Trophoblast cell (in vitro differentiated cells and primary cell): ENCODE data around the gene BDKRB2.
A peak's percentile ranks its signal among the peaks of the same experiment; 100 is the strongest.

ENCODE experiments used
- DNase-seq, 2 donors: peaks; one replicate each; pipeline ENCODE4 v3.0.0-alpha.2; 2016
- H2AFZ ChIP-seq: 2 replicates; pipeline ENCODE4 v1.6.1; 2013; ENCODE audit warnings: low read length, moderate library complexity, mild to moderate bottlenecking; ENCODE audit not compliant: insufficient read depth, poor library complexity
- H2AK5ac ChIP-seq: 2 replicates; pipeline ENCODE4 v1.6.1; 2013; ENCODE audit warnings: mild to moderate bottlenecking, low read length
- H2BK120ac ChIP-seq: 2 replicates; pipeline ENCODE4 v1.6.1; 2013; ENCODE audit warnings: low read length, mild to moderate bottlenecking, moderate library complexity; ENCODE audit not compliant: insufficient read depth, poor library complexity
- H2BK12ac ChIP-seq: 2 replicates; pipeline ENCODE4 v1.6.1; 2013; ENCODE audit warnings: mild to moderate bottlenecking, low read length, moderate library complexity
- H2BK5ac ChIP-seq: 2 replicates; pipeline ENCODE4 v1.6.1; 2013; ENCODE audit warnings: low read length, low read depth, moderate library complexity, mild to moderate bottlenecking; ENCODE audit not compliant: poor library complexity
- H3K14ac ChIP-seq: 2 replicates; pipeline ENCODE4 v1.6.1; 2013; ENCODE audit warnings: mild to moderate bottlenecking, low read length
- H3K18ac ChIP-seq: 2 replicates; pipeline ENCODE4 v1.6.1; 2013; ENCODE audit warnings: mild to moderate bottlenecking, low read length
- H3K23ac ChIP-seq: 2 replicates; pipeline ENCODE4 v1.6.1; 2013; ENCODE audit warnings: low read length
- H3K27ac ChIP-seq: 2 replicates; pipeline ENCODE4 v1.5.1; 2013; ENCODE audit warnings: low read depth, mild to moderate bottlenecking, inconsistent platforms, low read length, moderate library complexity
- H3K27me3 ChIP-seq: 2 replicates; pipeline ENCODE4 v1.6.1; 2013; ENCODE audit warnings: inconsistent platforms, mild to moderate bottlenecking, low read length, moderate library complexity; ENCODE audit not compliant: insufficient read depth
- H3K36me3 ChIP-seq, 2 experiments: 1 replicate in 1 of 2; 2 replicates in 1 of 2; pipeline ENCODE4 v1.6.1; 2013; ENCODE audit warnings: low read length in 2 of 2, mild to moderate bottlenecking in 2 of 2, moderate library complexity in 1 of 2; ENCODE audit not compliant: insufficient read depth in 2 of 2, control insufficient read depth in 1 of 2
- H3K4ac ChIP-seq: 2 replicates; pipeline ENCODE4 v1.6.1; 2013; ENCODE audit warnings: low read depth, mild to moderate bottlenecking, low read length, moderate library complexity
- H3K4me1 ChIP-seq, 2 experiments: 1 replicate in 1 of 2; 2 replicates in 1 of 2; pipeline ENCODE4 v1.6.1; 2013; ENCODE audit warnings: low read length in 2 of 2, mild to moderate bottlenecking in 2 of 2, moderate library complexity in 1 of 2; ENCODE audit not compliant: insufficient read depth in 2 of 2, control insufficient read depth in 1 of 2
- H3K4me2 ChIP-seq: 2 replicates; pipeline ENCODE4 v1.6.1; 2013; ENCODE audit warnings: inconsistent platforms, mild to moderate bottlenecking, low read length, moderate library complexity
- H3K4me3 ChIP-seq: 2 replicates; pipeline ENCODE4 v1.5.1; 2013; ENCODE audit warnings: mild to moderate bottlenecking, low read depth, low read length, inconsistent platforms
- H3K79me1 ChIP-seq: one replicate; pipeline ENCODE4 v1.6.1; 2013; ENCODE audit warnings: low read length
- H3K79me2 ChIP-seq: 2 replicates; pipeline ENCODE4 v1.6.1; 2013; ENCODE audit warnings: low read length, mild to moderate bottlenecking; ENCODE audit not compliant: control insufficient read depth, insufficient read depth, poor library complexity
- H3K9ac ChIP-seq: 2 replicates; pipeline ENCODE4 v1.6.1; 2013; ENCODE audit warnings: mild to moderate bottlenecking, low read length
- H3K9me3 ChIP-seq: 2 replicates; pipeline ENCODE4 v1.6.1; 2013; ENCODE audit warnings: low read depth, mild to moderate bottlenecking, control low read depth, inconsistent platforms, low read length; ENCODE audit not compliant: insufficient read depth
- H4K12ac ChIP-seq: 2 replicates; pipeline ENCODE4 v1.6.1; 2013; ENCODE audit warnings: low read depth, mild to moderate bottlenecking, low read length, moderate library complexity
- H4K8ac ChIP-seq: 2 replicates; pipeline ENCODE4 v1.6.1; 2013; ENCODE audit warnings: low read depth, mild to moderate bottlenecking, low read length, moderate library complexity
- H4K91ac ChIP-seq: one replicate; pipeline ENCODE4 v1.6.1; 2013; ENCODE audit warnings: low read depth, mild to moderate bottlenecking, low read length, moderate library complexity
- WGBS: extraction: QIAGEN DNeasy Blood & Tissue Kit; methylation state at CpG from one replicate; pipeline ENCODE4 v1.1.7; 2013; ENCODE audit warnings: missing lambda C conversion rate; ENCODE audit not compliant: insufficient read length, insufficient coverage; ENCODE audit errors: extremely low coverage; 5-methylcytosine and 5-hydroxymethylcytosine counted together

Gene BDKRB2

GRCh38 chr14:96197163-96197852 lies 7.3 kb upstream of the BDKRB2 start:
- H3K79me1 ChIP-seq = peaks cover 6% of the 10 kb centered on the region
- H3K9me3 ChIP-seq = no peaks in the 10 kb centered on the region
- DNase-seq = no peak
- H2BK5ac ChIP-seq = no peak overlapping the region
- peak overlapping the region; percentile 4 for H3K14ac ChIP-seq
- H4K8ac ChIP-seq = no peak overlapping the region
- peak overlapping the region; percentile 8 for H2AK5ac ChIP-seq
- H2AFZ ChIP-seq = no peak overlapping the region
- no peak overlapping the region for H3K4ac ChIP-seq
- H3K9ac ChIP-seq = no peak overlapping the region
- H3K79me2 ChIP-seq = no peaks in the 10 kb centered on the region
- no peaks in the 10 kb centered on the region for H3K27me3 ChIP-seq
- no peak overlapping the region for H3K4me2 ChIP-seq
- peak overlapping the region; percentile 14 for H2BK120ac ChIP-seq
- no peak overlapping the region for H3K27ac ChIP-seq
- H4K91ac ChIP-seq = peak overlapping the region; percentile 67
- H3K23ac ChIP-seq = no peak overlapping the region
- no peak overlapping the region for H3K18ac ChIP-seq
- no peaks in the 10 kb centered on the region for H3K36me3 ChIP-seq
- H4K12ac ChIP-seq = no peak overlapping the region
- peaks cover 6 to 24% of the 10 kb centered on the region in 2 experiments for H3K4me1 ChIP-seq
- peak overlapping the region; percentile 10 for H2BK12ac ChIP-seq
- no peak overlapping the region for H3K4me3 ChIP-seq
- WGBS = no CpG with 5 or more reads among the region's 20 CpGs

- Histone ChIP-seq H3K9me3 (no peaks in the 10 kb centered on the region), H3K4me2 (no peak overlapping the region), H2AK5ac (peak overlapping the region; percentile 67), H4K8ac (no peak overlapping the region), H3K27ac (no peak overlapping the region), H3K79me1 (peaks cover 6% of the 10 kb centered on the region), H2BK120ac (peak overlapping the region; percentile 56), H3K4me1 (peaks cover 6 to 24% of the 10 kb centered on the region in 2 experiments), H4K91ac (peak overlapping the region; percentile 67), H4K12ac (no peak overlapping the region), H3K36me3 (no peaks in the 10 kb centered on the region), H3K27me3 (no peaks in the 10 kb centered on the region), H3K9ac (no peak overlapping the region), H2AFZ (no peak overlapping the region), H3K14ac (no peak overlapping the region), H2BK12ac (peak overlapping the region; percentile 33), H3K4ac (no peak overlapping the region), H3K18ac (no peak overlapping the region), H3K79me2 (no peaks in the 10 kb centered on the region), H3K4me3 (no peak overlapping the region), H3K23ac (no peak overlapping the region), H2BK5ac (no peak overlapping the region)
- no peak for DNase-seq
- WGBS = no CpG with 5 or more reads among the region's 11 CpGs
Observed at GRCh38 chr14:96197969-96198368, 6.7 kb upstream of the BDKRB2 start.

DNA sequence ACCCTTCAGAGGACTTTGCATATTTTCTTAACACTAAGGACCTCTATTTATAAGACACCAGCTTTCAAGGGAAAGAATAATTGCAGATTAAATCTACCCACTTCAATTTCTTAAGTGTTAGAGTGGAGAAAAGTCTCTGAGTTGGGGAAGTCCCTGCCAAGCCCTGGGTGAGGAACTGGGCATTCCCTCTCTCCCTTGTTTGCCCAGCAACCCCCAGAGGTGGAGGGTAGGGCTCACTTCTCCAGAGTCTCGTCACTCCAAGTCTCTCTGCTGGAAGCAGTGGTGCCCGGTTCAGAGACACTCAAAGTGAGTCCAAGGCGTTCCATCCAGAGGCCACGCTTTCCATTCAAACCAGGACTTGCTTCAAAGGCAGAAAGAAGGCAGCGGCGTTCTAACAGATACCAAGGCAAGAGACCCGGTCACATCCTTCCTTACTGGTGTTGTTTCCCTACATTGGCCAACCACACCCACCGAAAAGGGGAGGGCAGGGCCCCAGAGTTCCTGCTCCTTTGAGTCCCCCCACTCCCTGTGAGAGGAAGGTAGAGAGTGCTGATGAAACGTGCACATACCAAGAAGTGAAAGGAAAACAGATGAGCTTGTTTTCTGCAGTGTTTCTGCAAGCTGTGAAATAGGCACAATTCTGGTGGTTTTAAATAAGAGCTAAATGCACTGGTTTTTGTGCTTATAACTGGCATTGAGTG lies 6.1 kb upstream of the BDKRB2 start:
- Histone ChIP-seq H3K79me2 (no peaks in the 10 kb centered on the region), H3K9ac (no peak overlapping the region), H3K18ac (no peak overlapping the region), H4K12ac (no peak overlapping the region), H3K27ac (no peak overlapping the region), H2AK5ac (no peak overlapping the region), H3K9me3 (no peaks in the 10 kb centered on the region), H3K79me1 (peaks cover 6% of the 10 kb centered on the region), H2AFZ (no peak overlapping the region), H2BK120ac (peak overlapping the region; percentile 56), H3K23ac (no peak overlapping the region), H3K4me1 (peaks cover 6 to 25% of the 10 kb centered on the region in 2 experiments), H4K8ac (no peak overlapping the region), H2BK12ac (peak overlapping the region; percentile 1), H3K27me3 (no peaks in the 10 kb centered on the region), H4K91ac (peak overlapping the region; percentile 50), H3K4me3 (no peak overlapping the region), H3K36me3 (no peaks in the 10 kb centered on the region), H3K14ac (no peak overlapping the region), H3K4ac (no peak overlapping the region), H3K4me2 (no peak overlapping the region), H2BK5ac (no peak overlapping the region)
- no peak for DNase-seq
- WGBS = no CpG with 5 or more reads among the region's 9 CpGs

DNA sequence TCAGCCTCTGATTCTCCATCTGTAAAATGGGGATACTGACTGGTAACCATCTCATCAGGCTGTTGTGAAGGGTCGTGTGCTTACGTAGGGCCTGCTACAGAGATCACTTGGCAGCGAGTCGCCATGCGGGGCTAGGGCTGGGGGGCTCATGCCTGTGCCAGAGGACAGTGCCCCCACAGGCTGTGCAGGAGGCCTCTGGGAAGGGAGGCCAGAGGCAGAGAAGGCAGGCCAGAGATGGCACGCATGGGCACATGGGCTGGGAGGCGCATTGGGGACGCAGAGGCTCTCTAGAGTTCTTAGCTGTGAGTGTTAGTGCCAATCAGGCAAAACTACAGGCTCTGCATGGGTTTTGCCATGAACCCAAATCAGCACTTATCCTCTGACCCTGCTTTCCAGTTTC lies 3.5 kb upstream of the BDKRB2 start:
- H3K27me3 ChIP-seq = no peaks in the 10 kb centered on the region
- H3K14ac ChIP-seq = no peak overlapping the region

More for the DNA sequence above, 3.5 kb upstream of the BDKRB2 start:
- H2BK120ac ChIP-seq = peak overlapping the region; percentile 5
- no peak overlapping the region for H2BK5ac ChIP-seq
- peak overlapping the region; percentile 4 for H2BK12ac ChIP-seq
- no peak overlapping the region for H3K4me3 ChIP-seq
- H4K91ac ChIP-seq = peak overlapping the region; percentile 45
- peaks cover 18 to 38% of the 10 kb centered on the region in 2 experiments for H3K4me1 ChIP-seq
- no peak overlapping the region for H3K18ac ChIP-seq
- H4K8ac ChIP-seq = no peak overlapping the region
- H3K36me3 ChIP-seq = peaks cover 0 to under 1% of the 10 kb centered on the region in 2 experiments
- H2AFZ ChIP-seq = no peak overlapping the region
- H4K12ac ChIP-seq = no peak overlapping the region
- no CpG with 5 or more reads among the region's 8 CpGs for WGBS
- no peaks in the 10 kb centered on the region for H3K9me3 ChIP-seq
- DNase-seq = no peak
- H3K4ac ChIP-seq = no peak overlapping the region
- H3K4me2 ChIP-seq = no peak overlapping the region
- no peak overlapping the region for H3K9ac ChIP-seq
- no peak overlapping the region for H3K23ac ChIP-seq
- H3K27ac ChIP-seq = no peak overlapping the region
- peak overlapping the region; percentile 5 for H2AK5ac ChIP-seq
- H3K79me1 ChIP-seq = peaks cover 20% of the 10 kb centered on the region
- H3K79me2 ChIP-seq = peaks cover 6% of the 10 kb centered on the region
